Measurements from ENCODE around the gene OSBPL6. TPM values are rescaled to one million over a fixed set of nuclear protein-coding genes. Genes with fewer than 3 reads are reported as not detected.

Gene OSBPL6
- total RNA-seq, 6 experiments from 2014 or later = 2.4 to 4.1 (median 3.1) TPM

- intact Hi-C loops (cut with DNase I) = no loop called here
- Histone ChIP-seq H3K4me1 (peaks cover 0 to 22% (median 2%) of the 10 kb centered on the region in 4 donors), H3K4me3 (no peak overlapping the region), H3K9me3 (no peaks in the 10 kb centered on the region), H3K27me3 (no peaks in the 10 kb centered on the region), H3K27ac (no peak overlapping the region), H3K36me3 (no peaks in the 10 kb centered on the region)
- DNase-seq = no peak
- no peak for ATAC-seq
- TF ChIP-seq POLR2A (IDR thresholded peaks at IDR 0.05) = no peak
- TF ChIP-seq CTCF (IDR thresholded peaks at IDR 0.05) = no peak
- 100% methylated on average over 1 of the region's 1 CpG for WGBS (ENCODE audit: insufficient coverage, low coverage, low lambda C conversion rate, missing lambda C conversion rate)
Observed at GRCh38 chr2:178155524-178155923, 38.8 kb upstream of the OSBPL6 start.

- Histone ChIP-seq H3K27ac (no peak overlapping the region), H3K4me3 (no peak overlapping the region), H3K36me3 (no peaks in the 10 kb centered on the region), H3K27me3 (no peaks in the 10 kb centered on the region), H3K9me3 (no peaks in the 10 kb centered on the region), H3K4me1 (peaks cover 0 to 13% (median 2%) of the 10 kb centered on the region in 4 donors)
- TF ChIP-seq POLR2A (IDR thresholded peaks at IDR 0.05) (no peak), CTCF (IDR thresholded peaks at IDR 0.05) (no peak)
- no peak for DNase-seq
- intact Hi-C loops (cut with DNase I) = no loop called here
- WGBS (ENCODE audit: insufficient coverage, low coverage, low lambda C conversion rate, missing lambda C conversion rate) = 77% methylated on average over 5 of the region's 5 CpGs
- no peak for ATAC-seq
Observed at GRCh38 chr2:178157574-178157973, 36.7 kb upstream of the OSBPL6 start.

GRCh38 chr2:178159966-178160365 lies 34.3 kb upstream of the OSBPL6 start:
- TF ChIP-seq CTCF (IDR thresholded peaks at IDR 0.05) = no peak
- TF ChIP-seq POLR2A (IDR thresholded peaks at IDR 0.05) = no peak
- WGBS (ENCODE audit: insufficient coverage, low coverage, low lambda C conversion rate, missing lambda C conversion rate) = 69% methylated on average over 1 of the region's 1 CpG
- no peaks in the 10 kb centered on the region for H3K36me3 ChIP-seq
- no peak overlapping the region for H3K27ac ChIP-seq
- no peaks in the 10 kb centered on the region for H3K27me3 ChIP-seq
- DNase-seq (no peak), ATAC-seq (no peak)
- H3K4me3 ChIP-seq = no peak overlapping the region
- intact Hi-C loops (cut with DNase I) = no loop called here
- H3K9me3 ChIP-seq = no peaks in the 10 kb centered on the region
- H3K4me1 ChIP-seq = no peaks in the 10 kb centered on the region

- Histone ChIP-seq H3K4me1 (no peaks in the 10 kb centered on the region), H3K36me3 (no peaks in the 10 kb centered on the region), H3K4me3 (no peak overlapping the region), H3K9me3 (no peaks in the 10 kb centered on the region), H3K27me3 (no peaks in the 10 kb centered on the region), H3K27ac (no peak overlapping the region)
- no peak for DNase-seq
- 100% methylated on average over 1 of the region's 1 CpG for WGBS (ENCODE audit: insufficient coverage, low coverage, low lambda C conversion rate, missing lambda C conversion rate)
- TF ChIP-seq POLR2A (IDR thresholded peaks at IDR 0.05) (no peak), CTCF (IDR thresholded peaks at IDR 0.05) (no peak)
- no peak for ATAC-seq
- intact Hi-C loops (cut with DNase I) = no loop called here
Observed at GRCh38 chr2:178160601-178161000, 33.7 kb upstream of the OSBPL6 start.

GRCh38 chr2:178163395-178163794 lies 30.9 kb upstream of the OSBPL6 start:
- Histone ChIP-seq H3K9me3 (no peaks in the 10 kb centered on the region), H3K4me3 (no peak overlapping the region), H3K27me3 (no peaks in the 10 kb centered on the region), H3K27ac (no peak overlapping the region), H3K36me3 (no peaks in the 10 kb centered on the region), H3K4me1 (no peaks in the 10 kb centered on the region)
- DNase-seq = no peak
- WGBS (ENCODE audit: insufficient coverage, low coverage, low lambda C conversion rate, missing lambda C conversion rate) = 77% methylated on average over 4 of the region's 4 CpGs
- intact Hi-C loops (cut with DNase I) = no loop called here
- TF ChIP-seq CTCF (IDR thresholded peaks at IDR 0.05) (no peak), POLR2A (IDR thresholded peaks at IDR 0.05) (no peak)
- ATAC-seq = peak in 1 of 4 donors; percentile 49

Data from right lobe of liver (tissue), 6 donors.